Neural progenitor cell (in vitro differentiated cells): ENCODE results near the gene PITPNB.

Experiments
- EZH2 ChIP-seq: fragments of 200-600 bp; sonication (generic); IDR thresholded peaks from 2 replicates; pipeline ENCODE4 v1.6.1; 2017; ENCODE audit warnings: antibody characterized with exemption, mild to moderate bottlenecking, moderate library complexity
- TF ChIP-seq, protein P1 (sequence below): fragments of 200-600 bp; sonication (generic); IDR thresholded peaks from 2 replicates; pipeline ENCODE4 v1.5.1; 2017; ENCODE audit warnings: antibody characterized with exemption, mild to moderate bottlenecking

GRCh38 chr22:27832606-27833005, 86.5 kb downstream of the PITPNB start:
- TF ChIP-seq, protein P1, sequence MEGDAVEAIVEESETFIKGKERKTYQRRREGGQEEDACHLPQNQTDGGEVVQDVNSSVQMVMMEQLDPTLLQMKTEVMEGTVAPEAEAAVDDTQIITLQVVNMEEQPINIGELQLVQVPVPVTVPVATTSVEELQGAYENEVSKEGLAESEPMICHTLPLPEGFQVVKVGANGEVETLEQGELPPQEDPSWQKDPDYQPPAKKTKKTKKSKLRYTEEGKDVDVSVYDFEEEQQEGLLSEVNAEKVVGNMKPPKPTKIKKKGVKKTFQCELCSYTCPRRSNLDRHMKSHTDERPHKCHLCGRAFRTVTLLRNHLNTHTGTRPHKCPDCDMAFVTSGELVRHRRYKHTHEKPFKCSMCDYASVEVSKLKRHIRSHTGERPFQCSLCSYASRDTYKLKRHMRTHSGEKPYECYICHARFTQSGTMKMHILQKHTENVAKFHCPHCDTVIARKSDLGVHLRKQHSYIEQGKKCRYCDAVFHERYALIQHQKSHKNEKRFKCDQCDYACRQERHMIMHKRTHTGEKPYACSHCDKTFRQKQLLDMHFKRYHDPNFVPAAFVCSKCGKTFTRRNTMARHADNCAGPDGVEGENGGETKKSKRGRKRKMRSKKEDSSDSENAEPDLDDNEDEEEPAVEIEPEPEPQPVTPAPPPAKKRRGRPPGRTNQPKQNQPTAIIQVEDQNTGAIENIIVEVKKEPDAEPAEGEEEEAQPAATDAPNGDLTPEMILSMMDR = no peak
- TF ChIP-seq EZH2 = no peak
